GM12864 (cell line): ENCODE data around the gene CA6.

ENCODE experiments used
- DNase-seq: peaks from one replicate; pipeline ENCODE4 v3.0.0-alpha.2; 2011; ENCODE audit warnings: low read depth
- H3K4me3 ChIP-seq: 2 replicates; pipeline ENCODE4 v1.5.1; 2011; ENCODE audit warnings: mild to moderate bottlenecking, low read depth, low read length, control low read depth
- CTCF ChIP-seq: IDR thresholded peaks from 2 replicates; pipeline ENCODE4 v1.5.1; 2011; ENCODE audit warnings: low read depth, mild to moderate bottlenecking, moderate library complexity, low read length, control low read depth, inconsistent platforms; ENCODE audit errors: missing control alignments

The CA6 gene

GRCh38 chr1:8974551-8974950 lies 28.9 kb downstream of the CA6 start:
- no peak for DNase-seq
- no peak for TF ChIP-seq CTCF

GRCh38 chr1:8976338-8976737 lies 30.7 kb downstream of the CA6 start:
- H3K4me3 ChIP-seq = no peak overlapping the region
- no peak for TF ChIP-seq CTCF
- no peak for DNase-seq

More at GRCh38 chr1:8974551-8974950, 28.9 kb downstream of the CA6 start:
- no peak overlapping the region for H3K4me3 ChIP-seq

- no peak for DNase-seq
- no peak overlapping the region for H3K4me3 ChIP-seq
- no peak for TF ChIP-seq CTCF
Observed at GRCh38 chr1:8976896-8977450, 31.3 kb downstream of the CA6 start.

GRCh38 chr1:8980656-8981055 lies 35.0 kb downstream of the CA6 start:
- no peak for DNase-seq
- no peak for TF ChIP-seq CTCF
- H3K4me3 ChIP-seq = no peak overlapping the region

GRCh38 chr1:8981169-8981568 lies 35.5 kb downstream of the CA6 start:
- TF ChIP-seq CTCF = no peak
- DNase-seq = no peak
- no peak overlapping the region for H3K4me3 ChIP-seq

GRCh38 chr1:8984203-8984602 lies 38.5 kb downstream of the CA6 start:
- no peak for TF ChIP-seq CTCF
- no peak overlapping the region for H3K4me3 ChIP-seq
- no peak for DNase-seq

GRCh38 chr1:8984990-8985389 lies 39.3 kb downstream of the CA6 start:
- DNase-seq = no peak
- no peak for TF ChIP-seq CTCF
- H3K4me3 ChIP-seq = no peak overlapping the region
